Testis (tissue), 3 donors: Measurements from ENCODE around the gene FBXO44. TPM values are rescaled to one million over a fixed set of nuclear protein-coding genes. Genes with fewer than 3 reads are reported as not detected.

Experiments used
- DNase-seq: peaks from one replicate; pipeline ENCODE4 v3.0.0-alpha.2; 2019
- H3K27ac ChIP-seq, 2 donors: fragments of 200-600 bp; sonication (generic); one replicate each; pipeline ENCODE4 v1.5.1; 2019
- H3K27me3 ChIP-seq: fragments of 200-600 bp; sonication (generic); one replicate; pipeline ENCODE4 v1.5.1; 2019
- H3K36me3 ChIP-seq: fragments of 200-600 bp; sonication (generic); one replicate; pipeline ENCODE4 v1.5.1; 2017; ENCODE audit warnings: low read depth; ENCODE audit errors: missing control alignments
- H3K4me1 ChIP-seq: fragments of 200-600 bp; sonication (generic); one replicate; pipeline ENCODE4 v1.5.1; 2019
- H3K4me3 ChIP-seq, 2 donors: fragments of 200-600 bp; sonication (generic); one replicate each; pipeline ENCODE4 v1.5.1; 2017 to 2019
- H3K9me3 ChIP-seq: fragments of 200-600 bp; sonication (generic); one replicate; pipeline ENCODE4 v1.5.1; 2017
- POLR2A ChIP-seq: fragments of 450-650 bp; IDR thresholded peaks from one replicate; pipeline ENCODE4 v1.6.1; 2017; ENCODE audit warnings: antibody characterized with exemption, mild to moderate bottlenecking, moderate library complexity
- WGBS, 2 donors: methylation state at CpG; one replicate each; pipeline ENCODE4 v1.1.5; 2018; 5-methylcytosine and 5-hydroxymethylcytosine counted together
- intact Hi-C: fragments of 100-400 bp; cut with DNase I; formaldehyde crosslinking; loops from one replicate; pipeline ENCODE4 v1.15.1; 2023; ENCODE audit warnings: low total_unique reads
- polyA plus RNA-seq: library from polyadenylated mRNA; stranded (reverse); fragments of 350-450 nt; fragmentation: Illumina TruSeq; extraction: RNeasy Lipid Tissue Mini Kit (QIAGEN cat#74804); gene quantifications from one replicate; pipeline ENCODE4 v1.2.3, GENCODE V29; 2014; ENCODE audit warnings: low read depth, low replicate concordance; ENCODE audit not compliant: insufficient read depth
- total RNA-seq, 2 donors: library from RNA; depleted of rRNA; stranded (reverse); fragments of >200 nt; gene quantifications; one replicate each; pipeline ENCODE4 v1.2.3, GENCODE V29; 2016
- TF ChIP-seq, protein P1 (sequence below), 3 experiments: fragments of 450-650 bp in 2 of 3; fragments of 200-600 bp in 1 of 3; sonication (generic) in 1 of 3; IDR thresholded peaks; one replicate each; pipeline ENCODE4 v1.5.1; 2016 to 2019; ENCODE audit warnings: antibody characterized with exemption in 3 of 3, mild to moderate bottlenecking in 2 of 3, moderate library complexity in 1 of 3

The FBXO44 gene
- total and polyA plus RNA-seq, 3 donors from 2014 or later, result 28.0 to 36.4 (median 31.3) TPM

DNA sequence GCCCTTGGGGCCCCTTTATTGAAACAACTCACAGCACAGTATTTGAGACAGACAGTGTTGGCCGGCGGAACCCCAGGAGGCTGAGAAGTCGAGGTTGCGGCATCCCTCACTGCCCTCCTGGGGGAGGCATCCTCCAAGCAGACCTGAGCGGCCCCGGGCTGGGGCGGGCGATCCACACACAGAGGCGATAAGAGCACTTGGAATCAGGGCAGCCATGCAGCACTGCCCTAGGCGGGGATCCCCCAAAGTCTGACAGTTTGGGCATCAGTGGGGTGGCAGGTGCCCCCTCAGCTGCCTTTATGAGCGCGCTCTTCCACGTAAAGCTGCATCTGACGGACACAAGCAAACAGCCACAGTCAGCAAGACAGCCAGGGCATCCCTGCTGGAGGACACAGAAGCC is 19.8 kb downstream of the FBXO44 start:
- Histone ChIP-seq H3K36me3 (no peaks in the 10 kb centered on the region), H3K4me3 (no peak overlapping the region), H3K27me3 (no peaks in the 10 kb centered on the region), H3K27ac (no peak overlapping the region), H3K9me3 (no peaks in the 10 kb centered on the region), H3K4me1 (no peaks in the 10 kb centered on the region)
- WGBS, 2 donors, result 91 to 94% methylated on average over 14 of the region's 14 CpGs
- no peak for DNase-seq
- intact Hi-C loops, result no loop called here
- TF ChIP-seq, protein P1, sequence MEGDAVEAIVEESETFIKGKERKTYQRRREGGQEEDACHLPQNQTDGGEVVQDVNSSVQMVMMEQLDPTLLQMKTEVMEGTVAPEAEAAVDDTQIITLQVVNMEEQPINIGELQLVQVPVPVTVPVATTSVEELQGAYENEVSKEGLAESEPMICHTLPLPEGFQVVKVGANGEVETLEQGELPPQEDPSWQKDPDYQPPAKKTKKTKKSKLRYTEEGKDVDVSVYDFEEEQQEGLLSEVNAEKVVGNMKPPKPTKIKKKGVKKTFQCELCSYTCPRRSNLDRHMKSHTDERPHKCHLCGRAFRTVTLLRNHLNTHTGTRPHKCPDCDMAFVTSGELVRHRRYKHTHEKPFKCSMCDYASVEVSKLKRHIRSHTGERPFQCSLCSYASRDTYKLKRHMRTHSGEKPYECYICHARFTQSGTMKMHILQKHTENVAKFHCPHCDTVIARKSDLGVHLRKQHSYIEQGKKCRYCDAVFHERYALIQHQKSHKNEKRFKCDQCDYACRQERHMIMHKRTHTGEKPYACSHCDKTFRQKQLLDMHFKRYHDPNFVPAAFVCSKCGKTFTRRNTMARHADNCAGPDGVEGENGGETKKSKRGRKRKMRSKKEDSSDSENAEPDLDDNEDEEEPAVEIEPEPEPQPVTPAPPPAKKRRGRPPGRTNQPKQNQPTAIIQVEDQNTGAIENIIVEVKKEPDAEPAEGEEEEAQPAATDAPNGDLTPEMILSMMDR (IDR thresholded peaks at IDR 0.05), result no peak
- TF ChIP-seq POLR2A, result no peak

DNA sequence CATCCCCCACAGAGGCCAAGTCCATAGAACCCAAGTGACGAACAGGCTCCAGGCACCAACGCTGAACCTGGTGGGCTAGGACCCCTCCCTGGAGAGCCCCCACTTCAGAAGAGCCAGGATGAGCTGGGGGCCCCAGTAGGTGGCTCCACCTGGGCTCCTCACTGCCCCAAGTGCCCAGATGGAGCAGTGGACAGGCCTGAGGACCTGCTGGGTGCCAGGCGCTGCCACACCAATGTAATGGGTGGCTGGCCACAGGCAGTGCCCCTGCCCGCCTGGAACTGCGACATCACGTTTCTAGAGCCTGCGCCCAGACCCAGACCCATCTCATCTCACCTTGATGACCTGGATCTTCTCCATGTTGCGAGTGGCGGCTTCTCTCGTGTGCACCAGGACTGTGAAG is 20.6 kb downstream of the FBXO44 start:
- WGBS, 2 donors, result 87 to 91% methylated on average over 4 to 7 of the region's 10 CpGs

DNA sequence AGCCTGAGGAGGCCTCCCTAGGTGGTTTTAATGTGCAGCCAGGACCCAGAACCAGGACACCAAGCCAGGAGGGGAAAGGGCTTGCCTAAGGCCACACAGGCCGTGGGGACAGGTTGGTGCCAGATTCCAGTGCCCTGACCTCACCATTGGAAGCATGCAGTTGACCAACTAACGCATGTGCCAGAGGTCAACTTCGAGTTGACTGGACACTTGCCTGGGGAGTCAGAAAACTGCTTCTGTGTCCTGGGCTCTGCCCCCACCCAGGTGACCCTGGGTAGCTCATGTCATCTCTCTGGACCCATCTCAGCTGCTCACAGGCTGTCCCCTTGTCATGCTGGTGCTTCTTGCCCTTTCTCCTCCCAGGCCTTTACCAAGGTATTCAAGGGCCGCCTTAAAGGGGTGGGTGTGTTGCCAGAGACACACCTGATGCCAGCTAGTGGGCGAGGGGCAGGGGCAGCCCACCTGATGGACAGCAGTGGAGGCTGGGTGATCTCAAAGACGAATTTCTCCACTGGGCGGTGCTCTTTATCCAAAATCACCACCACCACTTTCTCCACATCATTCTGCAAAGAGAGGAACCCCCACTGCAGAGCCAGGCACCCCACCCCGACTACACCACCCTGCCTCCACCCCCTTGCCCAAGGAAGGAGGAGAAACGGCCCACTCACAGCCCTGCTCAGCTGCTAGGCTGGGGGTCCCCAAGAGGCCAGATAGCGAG is 21.9 kb downstream of the FBXO44 start:
- TF ChIP-seq POLR2A, result no peak
- Histone ChIP-seq H3K4me3 (no peak overlapping the region), H3K4me1 (peaks cover 5% of the 10 kb centered on the region), H3K27ac (no peak overlapping the region), H3K9me3 (no peaks in the 10 kb centered on the region), H3K27me3 (no peaks in the 10 kb centered on the region), H3K36me3 (no peaks in the 10 kb centered on the region)
- no peak for DNase-seq
- WGBS, 2 donors, result 86 to 88% methylated on average over 8 to 10 of the region's 10 CpGs
- intact Hi-C loops, result no loop called here

More for the DNA sequence above, 20.6 kb downstream of the FBXO44 start:
- no peak overlapping the region for H3K4me3 ChIP-seq
- H3K9me3 ChIP-seq, result no peaks in the 10 kb centered on the region
- no peaks in the 10 kb centered on the region for H3K36me3 ChIP-seq
- intact Hi-C loops, result no loop called here
- H3K27me3 ChIP-seq, result no peaks in the 10 kb centered on the region
- no peak for DNase-seq
- peaks cover 3% of the 10 kb centered on the region for H3K4me1 ChIP-seq
- TF ChIP-seq, protein P1 (IDR thresholded peaks at IDR 0.05), result no peak
- no peak for TF ChIP-seq POLR2A
- no peak overlapping the region for H3K27ac ChIP-seq

DNA sequence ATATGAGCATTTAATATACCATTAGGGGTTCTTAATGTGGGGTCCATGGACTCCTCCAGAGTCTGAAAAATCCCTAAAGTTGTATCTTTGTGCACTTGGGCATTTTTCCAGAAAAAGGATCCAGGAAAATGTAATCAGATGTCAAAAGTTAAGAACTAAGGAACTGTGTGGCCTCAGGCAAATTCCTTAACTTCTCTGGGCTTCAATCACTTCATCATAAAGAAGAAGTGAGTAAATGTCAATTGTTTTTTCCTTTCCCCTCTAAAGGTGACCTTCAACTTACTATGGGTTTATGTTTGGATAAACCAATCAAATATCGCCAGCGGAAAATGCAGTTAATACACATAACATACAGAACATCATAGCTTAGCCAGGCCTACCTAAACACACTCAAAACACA is 23.8 kb downstream of the FBXO44 start:
- no peak overlapping the region for H3K4me3 ChIP-seq
- no peaks in the 10 kb centered on the region for H3K27me3 ChIP-seq
- WGBS, 2 donors, result 96 to 100% methylated on average over 2 of the region's 2 CpGs
- intact Hi-C loops, result no loop called here
- no peak for DNase-seq
- H3K36me3 ChIP-seq, result no peaks in the 10 kb centered on the region
- no peak for TF ChIP-seq POLR2A
- TF ChIP-seq, protein P1 (IDR thresholded peaks at IDR 0.05), result no peak
- peaks cover 13% of the 10 kb centered on the region for H3K4me1 ChIP-seq
- H3K9me3 ChIP-seq, result no peaks in the 10 kb centered on the region
- H3K27ac ChIP-seq, result no peak overlapping the region

DNA sequence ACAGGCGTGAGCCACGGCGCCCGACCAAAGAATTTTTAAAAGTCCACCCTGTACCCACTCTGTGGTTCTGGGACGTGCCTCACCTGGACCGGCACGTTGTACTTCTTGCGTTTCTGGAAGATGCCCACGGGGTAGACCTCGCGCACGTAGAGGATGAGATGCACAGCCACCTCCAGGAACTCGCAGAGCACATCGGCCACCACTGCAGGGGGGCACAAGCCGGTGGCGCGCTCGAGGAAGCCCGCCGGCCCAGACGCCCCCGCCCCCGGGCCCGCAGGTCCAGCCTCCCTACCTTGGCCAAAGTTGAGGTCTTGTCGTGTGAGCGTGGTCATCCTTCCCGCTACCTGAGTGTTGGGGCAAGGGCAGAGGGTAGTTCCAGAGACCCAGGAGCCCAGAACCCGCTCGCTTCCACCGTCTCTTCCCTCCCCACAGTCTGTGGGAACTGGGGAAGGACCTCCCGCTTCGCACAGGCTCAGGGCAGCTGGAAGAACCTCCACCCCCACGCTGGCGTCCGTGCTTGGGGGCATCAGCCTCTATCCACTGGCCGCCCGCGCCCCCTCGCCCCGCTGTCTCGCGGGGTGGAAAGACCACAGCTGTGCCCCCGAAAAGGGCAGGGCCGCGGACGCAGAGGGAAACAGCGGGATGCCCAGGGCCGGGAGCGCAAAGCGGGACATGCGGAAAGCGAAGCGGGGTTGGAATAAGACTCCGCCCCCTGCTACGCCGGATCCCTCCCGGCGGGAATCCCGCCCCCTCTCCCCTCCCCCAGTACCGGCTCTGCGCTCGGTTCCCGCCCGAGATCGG is 25.8 kb downstream of the FBXO44 start:
- peak overlapping the region; percentile 78 to 85 for H3K4me3 ChIP-seq
- WGBS, 2 donors, result 7 to 9% methylated on average over 29 to 57 of the region's 65 CpGs
- no peaks in the 10 kb centered on the region for H3K36me3 ChIP-seq
- H3K9me3 ChIP-seq, result no peaks in the 10 kb centered on the region
- H3K27me3 ChIP-seq, result no peaks in the 10 kb centered on the region
- H3K4me1 ChIP-seq, result peaks cover 13% of the 10 kb centered on the region
- TF ChIP-seq POLR2A, result no peak
- TF ChIP-seq, protein P1 (IDR thresholded peaks at IDR 0.05), result no peak
- no peak for DNase-seq
- intact Hi-C loops, result no loop called here
- peak overlapping the region; percentile 87 for H3K27ac ChIP-seq
